IMR-90 (cell line): ENCODE results near the gene CHCHD1.

ENCODE experiments used
- CTCF ChIP-seq: conservative IDR thresholded peaks from 2 replicates; pipeline ENCODE4 v1.5.1; 2012; ENCODE audit warnings: mild to moderate bottlenecking, low read depth, low read length, improper control_type of control experiment
- MAFK ChIP-seq: IDR thresholded peaks from 2 replicates; pipeline ENCODE4 v1.6.1; 2012; ENCODE audit warnings: low read depth, low read length, improper control_type of control experiment
- NFE2L2 ChIP-seq: fragments of 150-350 bp; IDR thresholded peaks from 2 replicates; pipeline ENCODE4 v1.6.1; 2016; ENCODE audit warnings: low read depth, mild to moderate bottlenecking, low read length
- POLR2A ChIP-seq: IDR thresholded peaks from 2 replicates; pipeline ENCODE4 v1.6.1; 2012; ENCODE audit warnings: mild to moderate bottlenecking, low read depth, low read length
- RAD21 ChIP-seq: IDR thresholded peaks from 2 replicates; pipeline ENCODE4 v1.6.1; 2012; ENCODE audit warnings: low read length, improper control_type of control experiment
- RCOR1 ChIP-seq: IDR thresholded peaks from 2 replicates; pipeline ENCODE4 v1.6.1; 2012; ENCODE audit warnings: mild to moderate bottlenecking, low read length, improper control_type of control experiment; ENCODE audit not compliant: insufficient replicate concordance
- RFX5 ChIP-seq: IDR thresholded peaks from 2 replicates; pipeline ENCODE4 v1.8.0; 2012; ENCODE audit warnings: low read depth, mild to moderate bottlenecking, low read length, moderate library complexity
- SMC3 ChIP-seq: fragments of 150-350 bp; IDR thresholded peaks from 2 replicates; pipeline ENCODE4 v1.6.1; 2016; ENCODE audit warnings: low read depth, mild to moderate bottlenecking, antibody characterized with exemption, low read length, moderate library complexity
- TF ChIP-seq, protein P1 (sequence below): fragments of 150-350 bp; IDR thresholded peaks from 2 replicates; pipeline ENCODE4 v1.6.1; 2017; ENCODE audit warnings: mild to moderate bottlenecking, antibody characterized with exemption, low read length, low read depth

DNA sequence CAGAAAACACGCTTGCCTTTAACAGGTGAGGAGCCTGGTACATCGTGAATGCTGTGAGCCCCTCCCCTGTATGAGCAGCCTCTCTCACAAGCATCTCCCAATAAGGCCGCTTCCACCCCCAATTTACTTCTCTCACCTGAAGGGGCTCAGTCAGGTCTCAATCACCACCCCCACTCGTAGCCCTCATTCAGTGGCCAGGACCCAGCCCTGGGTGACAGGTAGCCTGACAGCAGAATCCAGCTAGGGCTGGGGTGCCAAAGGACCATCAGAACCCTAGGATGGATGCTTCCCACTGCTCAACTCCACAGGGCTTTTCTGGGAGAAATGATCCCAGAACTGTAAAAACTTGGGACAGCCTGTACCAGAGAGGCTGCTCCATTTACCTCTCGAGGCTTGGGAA, 36.0 kb downstream of the CHCHD1 start:
- no peak for TF ChIP-seq CTCF
- TF ChIP-seq RAD21, result no peak
- no peak for TF ChIP-seq SMC3
- TF ChIP-seq RFX5, result no peak
- TF ChIP-seq POLR2A, result no peak
- TF ChIP-seq MAFK, result no peak
- TF ChIP-seq, protein P1, sequence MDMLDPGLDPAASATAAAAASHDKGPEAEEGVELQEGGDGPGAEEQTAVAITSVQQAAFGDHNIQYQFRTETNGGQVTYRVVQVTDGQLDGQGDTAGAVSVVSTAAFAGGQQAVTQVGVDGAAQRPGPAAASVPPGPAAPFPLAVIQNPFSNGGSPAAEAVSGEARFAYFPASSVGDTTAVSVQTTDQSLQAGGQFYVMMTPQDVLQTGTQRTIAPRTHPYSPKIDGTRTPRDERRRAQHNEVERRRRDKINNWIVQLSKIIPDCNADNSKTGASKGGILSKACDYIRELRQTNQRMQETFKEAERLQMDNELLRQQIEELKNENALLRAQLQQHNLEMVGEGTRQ, result no peak
- TF ChIP-seq RCOR1, result no peak
- TF ChIP-seq NFE2L2, result no peak
